IMR-90 (cell line): ENCODE measurements around the gene PCP4L1. TPM values are rescaled to one million over a fixed set of nuclear protein-coding genes. Genes with fewer than 3 reads are reported as not detected.

Experiments
- ATAC-seq: fragments of 200-7000 bp; cut with Tn5 transposase; 2 replicates; pipeline ENCODE4 v1.9.1; 2020; ENCODE audit warnings: low read depth, mild to moderate bottlenecking, moderate library complexity
- BruUV-seq: library from RNA; stranded (reverse); fragments of 400-500 nt; replicated peaks from 2 replicates; lab custom pipeline; 2021; lab: Mats Ljungman, UMichigan
- CTCF ChIA-PET: fragments of 300-600 bp; formaldehyde crosslinking; extraction: SDS; loops from one replicate; lab custom pipeline; 2021; ENCODE audit warnings: antibody characterized with exemption; lab: Yijun Ruan, JAX
- POLR2A ChIA-PET: fragments of 300-600 bp; sonication (Branson Sonifier 250); formaldehyde crosslinking; loops from one replicate; lab custom pipeline; 2022; ENCODE audit warnings: antibody characterized with exemption; ENCODE audit not compliant: unreplicated experiment; lab: Charles Lee
- DNase-seq: peaks from one replicate; pipeline ENCODE4 v3.0.0; 2013
- H2AFZ ChIP-seq: replicated peaks from 2 replicates; pipeline ENCODE3; 2013; ENCODE audit warnings: low read length, mild to moderate bottlenecking; ENCODE audit not compliant: poor library complexity
- H2AK5ac ChIP-seq: 2 replicates; pipeline ENCODE4 v1.6.1; 2013; ENCODE audit warnings: low read depth, low read length, inconsistent platforms
- H2AK9ac ChIP-seq: replicated peaks from 2 replicates; pipeline ENCODE3; 2013; ENCODE audit warnings: mild to moderate bottlenecking, low read depth, low read length, moderate library complexity; ENCODE audit not compliant: poor library complexity
- H2BK120ac ChIP-seq: 2 replicates; pipeline ENCODE4 v1.6.1; 2013; ENCODE audit warnings: low read depth, low read length, inconsistent platforms
- H2BK15ac ChIP-seq: 3 replicates; pipeline ENCODE4 v1.6.1; 2013; ENCODE audit warnings: low read depth, low read length, inconsistent platforms
- H2BK20ac ChIP-seq: 2 replicates; pipeline ENCODE4 v1.6.1; 2013; ENCODE audit warnings: low read depth, mild to moderate bottlenecking, inconsistent platforms, low read length, moderate library complexity
- H2BK5ac ChIP-seq: 2 replicates; pipeline ENCODE4 v1.6.1; 2013; ENCODE audit warnings: mild to moderate bottlenecking, low read depth, low read length, inconsistent platforms; ENCODE audit not compliant: poor library complexity, severe bottlenecking
- H3K14ac ChIP-seq: replicated peaks from 2 replicates; pipeline ENCODE4 v1.6.1; 2013; ENCODE audit warnings: low read depth, low read length, inconsistent platforms
- H3K18ac ChIP-seq: 2 replicates; pipeline ENCODE4 v1.6.1; 2013; ENCODE audit warnings: low read depth, low read length, control low read depth
- H3K23ac ChIP-seq: 2 replicates; pipeline ENCODE4 v1.6.1; 2013; ENCODE audit warnings: low read depth, low read length, inconsistent platforms
- H3K27ac ChIP-seq: 2 replicates; pipeline ENCODE4 v1.5.1; 2013; ENCODE audit warnings: mild to moderate bottlenecking, control low read depth, low read length; ENCODE audit not compliant: insufficient read depth
- H3K27me3 ChIP-seq: 2 replicates; pipeline ENCODE4 v1.6.1; 2013; ENCODE audit warnings: low read length; ENCODE audit not compliant: control insufficient read depth, insufficient read depth
- H3K36me3 ChIP-seq: 2 replicates; pipeline ENCODE4 v1.6.1; 2013; ENCODE audit warnings: low read length, mixed read lengths; ENCODE audit not compliant: control insufficient read depth, insufficient read depth
- H3K4ac ChIP-seq: 2 replicates; pipeline ENCODE4 v1.6.1; 2013; ENCODE audit warnings: low read depth, low read length, inconsistent platforms
- H3K4me1 ChIP-seq: 2 replicates; pipeline ENCODE4 v1.6.1; 2013; ENCODE audit warnings: low read length, mixed read lengths; ENCODE audit not compliant: control insufficient read depth, insufficient read depth
- H3K4me2 ChIP-seq: 2 replicates; pipeline ENCODE4 v1.6.1; 2013; ENCODE audit warnings: low read depth, mild to moderate bottlenecking, control low read depth, low read length, moderate library complexity
- H3K4me3 ChIP-seq: 2 replicates; pipeline ENCODE4 v1.5.1; 2013; ENCODE audit warnings: low read depth, mild to moderate bottlenecking, control low read depth, low read length, moderate library complexity; ENCODE audit not compliant: insufficient read depth
- H3K56ac ChIP-seq: 2 replicates; pipeline ENCODE4 v1.6.1; 2013; ENCODE audit warnings: low read length, inconsistent platforms; ENCODE audit not compliant: insufficient read depth; ENCODE audit errors: extremely low read depth
- H3K79me1 ChIP-seq, 2 experiments: 2 replicates each; pipeline ENCODE4 v1.6.1; 2013; ENCODE audit warnings: low read length in 2 of 2, inconsistent platforms in 1 of 2, low read depth in 1 of 2
- H3K9ac ChIP-seq: 2 replicates; pipeline ENCODE4 v1.6.1; 2013; ENCODE audit warnings: low read depth, low read length, control low read depth
- H3K9me1 ChIP-seq: 2 replicates; pipeline ENCODE4 v1.6.1; 2013; ENCODE audit warnings: low read length, inconsistent platforms; ENCODE audit not compliant: insufficient read depth
- H3K9me3 ChIP-seq: 2 replicates; pipeline ENCODE4 v1.6.1; 2013; ENCODE audit warnings: low read length; ENCODE audit not compliant: control insufficient read depth, insufficient read depth
- H4K20me1 ChIP-seq: 2 replicates; pipeline ENCODE4 v1.6.1; 2013; ENCODE audit warnings: low read length, inconsistent platforms; ENCODE audit not compliant: insufficient read depth
- H4K5ac ChIP-seq: 2 replicates; pipeline ENCODE4 v1.6.1; 2013; ENCODE audit warnings: mild to moderate bottlenecking, low read depth, low read length, control low read depth
- H4K8ac ChIP-seq, 2 experiments: 2 replicates each; pipeline ENCODE4 v1.6.1; 2013; ENCODE audit warnings: low read depth in 2 of 2, low read length in 2 of 2, control low read depth in 1 of 2, inconsistent platforms in 1 of 2
- H4K91ac ChIP-seq: 2 replicates; pipeline ENCODE4 v1.6.1; 2013; ENCODE audit warnings: low read depth, low read length, inconsistent platforms; ENCODE audit not compliant: insufficient read depth
- ELK1 ChIP-seq: fragments of 150-350 bp; IDR thresholded peaks from 2 replicates; pipeline ENCODE4 v1.6.1; 2016; ENCODE audit warnings: low read depth, mild to moderate bottlenecking, low read length, moderate library complexity, borderline replicate concordance
- MAZ ChIP-seq: IDR thresholded peaks from 2 replicates; pipeline ENCODE4 v1.6.1; 2012; ENCODE audit warnings: low read depth, mild to moderate bottlenecking, low read length, improper control_type of control experiment, moderate library complexity, borderline replicate concordance
- WGBS, 2 experiments: methylation state at CpG; one replicate each; pipeline versions ENCODE4 v1.1.5 to v1.1.7; 2013; ENCODE audit warnings: missing lambda C conversion rate in 2 of 2; ENCODE audit not compliant: insufficient read length in 1 of 2; ENCODE audit errors: extremely low coverage in 2 of 2; 5-methylcytosine and 5-hydroxymethylcytosine counted together
- dilution Hi-C: fragments of 300-500 bp; cut with HindIII; formaldehyde crosslinking; loops from one replicate; pipeline ENCODE4 v1.14.3; 2018; ENCODE audit warnings: low sequenced_read_pairs; ENCODE audit not compliant: unreplicated experiment
- in situ Hi-C: fragments of 300-500 bp; cut with MboI; formaldehyde crosslinking; loops from 3 replicates; pipeline ENCODE4 v1.14.3; 2019; ENCODE audit warnings: low sequenced_read_pairs, inconsistent platforms, mixed read lengths
- intact Hi-C: fragments of 100-400 bp; cut with micrococcal nuclease; formaldehyde crosslinking; loops from 2 replicates; pipeline ENCODE4 v1.10.0; 2022
- polyA plus RNA-seq, 3 experiments: library from polyadenylated mRNA; depleted of rRNA; stranded (reverse); fragments of >200 nt; gene quantifications; 2 replicates each; pipeline ENCODE4 v1.2.3, GENCODE V29; 2012; ENCODE audit warnings: low replicate concordance in 1 of 3
- total RNA-seq: library from RNA; depleted of rRNA; stranded (reverse); fragments of >200 nt; gene quantifications from 2 replicates; pipeline ENCODE4 v1.2.3, GENCODE V29; 2012

The PCP4L1 gene
- total and polyA plus RNA-seq, 2 of the 4 experiments (the other 2 are of a cell fraction): not detected

GRCh38 chr1:161235957-161236775, 22.4 kb upstream of the PCP4L1 start (continued):
- TF ChIP-seq MAZ: no peak

GRCh38 chr1:161238039-161238473, 20.5 kb upstream of the PCP4L1 start, which contains the start of gene NR1I3:
Gene NR1I3, minus strand, starts transcription at chr1:161238203. Its CDS starts 1,638 bp downstream, at chr1:161236565.
- Histone ChIP-seq H3K4me1 (no peaks in the 10 kb centered on the region), H2AFZ (peak within 1 kb of the TSS; percentile 23), H4K8ac (no peak within 1 kb of the TSS), H3K79me1 (no peaks in the 10 kb centered on the region), H3K14ac (no peak within 1 kb of the TSS), H3K9me1 (no peaks in the 10 kb centered on the region), H2BK20ac (no peak within 1 kb of the TSS), H2BK5ac (no peak within 1 kb of the TSS), H2BK120ac (no peak within 1 kb of the TSS), H4K5ac (no peak within 1 kb of the TSS), H3K18ac (no peak within 1 kb of the TSS), H4K91ac (no peak within 1 kb of the TSS), H3K27ac (no peak within 1 kb of the TSS), H3K23ac (no peak within 1 kb of the TSS), H2AK9ac (no peak within 1 kb of the TSS), H3K4me3 (no peak within 1 kb of the TSS), H2AK5ac (no peak within 1 kb of the TSS), H3K9ac (no peak within 1 kb of the TSS), H3K4ac (no peak within 1 kb of the TSS), H4K20me1 (no peaks in the 10 kb centered on the region), H3K56ac (no peak within 1 kb of the TSS), H3K4me2 (no peak within 1 kb of the TSS), H3K9me3 (no peaks in the 10 kb centered on the region), H3K27me3 (peaks cover 12% of the 10 kb centered on the region), H3K36me3 (no peaks in the 10 kb centered on the region), H2BK15ac (no peak within 1 kb of the TSS)
- ChIA-PET CTCF (no interaction called here), POLR2A (no interaction called here)
- in situ Hi-C loops: no loop called here
- dilution Hi-C loops: no loop called here
- intact Hi-C loops: loop anchor here (5.0 kb wide), 1 partner anchor 34 kb away; no protein-coding TSS in a partner anchor
- BruUV-seq: no TSS peak
- ATAC-seq (no peak), DNase-seq (no peak)
- WGBS, 2 experiments: no CpG with 5 or more reads among the region's 4 CpGs
- no peak for TF ChIP-seq ELK1
